B cell (primary cell): Measurements from ENCODE around the gene CACNA2D4. TPM values are rescaled to one million over a fixed set of nuclear protein-coding genes. Genes with fewer than 3 reads are reported as not detected.

ENCODE experiments used
- ATAC-seq: fragments of 200-7000 bp; cut with Tn5 transposase; one replicate; pipeline ENCODE4 v1.10.0; 2021; ENCODE audit warnings: low read depth, mild to moderate bottlenecking, moderate number of reproducible peaks, moderate library complexity
- CTCF ChIA-PET: fragments of 350-600 bp; sonication (Branson Sonifier 250); formaldehyde crosslinking; loops from one replicate; lab custom pipeline; 2021; ENCODE audit warnings: antibody characterized with exemption, inconsistent platforms; lab: Charles Lee
- POLR2A ChIA-PET: fragments of 350-600 bp; sonication (Branson Sonifier 250); formaldehyde crosslinking; loops from one replicate; lab custom pipeline; 2021; ENCODE audit warnings: antibody characterized with exemption; lab: Charles Lee
- DNase-seq: peaks from one replicate; pipeline ENCODE4 v3.0.0; 2013
- H2AFZ ChIP-seq: 2 replicates; pipeline ENCODE4 v1.6.1; 2012; ENCODE audit warnings: mild to moderate bottlenecking, low read depth, low read length; ENCODE audit not compliant: insufficient read depth, poor library complexity, severe bottlenecking
- H3K27ac ChIP-seq, 2 donors: 1 replicate in 1 of 2; 2 replicates in 1 of 2; pipeline ENCODE4 v1.5.1; 2012 to 2013; ENCODE audit warnings: low read length in 2 of 2, mild to moderate bottlenecking in 2 of 2, moderate library complexity in 1 of 2
- H3K27me3 ChIP-seq, 4 experiments: fragments of 200-600 bp in 1 of 4; sonication (generic) in 1 of 4; replicated peaks in 1 of 4; 1 replicate in 2 of 4; 2 replicates in 2 of 4; pipeline versions ENCODE4 v1.6.1 to v1.7.0; 2013 to 2016; ENCODE audit warnings: low read length in 3 of 4, mild to moderate bottlenecking in 2 of 4, mixed read lengths in 1 of 4, moderate library complexity in 1 of 4; ENCODE audit not compliant: insufficient read depth in 4 of 4, control insufficient read depth in 3 of 4; ENCODE audit errors: control extremely low read depth in 1 of 4
- H3K36me3 ChIP-seq, 2 experiments: replicated peaks in 1 of 2; 1 replicate in 1 of 2; 2 replicates in 1 of 2; pipeline versions ENCODE4 v1.6.1 to v1.7.1; 2013; ENCODE audit warnings: low read length in 1 of 2; ENCODE audit not compliant: insufficient read depth in 2 of 2, control insufficient read depth in 1 of 2; ENCODE audit errors: control extremely low read depth in 1 of 2, extremely low read depth in 1 of 2
- H3K4me1 ChIP-seq, 2 donors: fragments of 200-600 bp in 1 of 2; sonication (generic) in 1 of 2; 1 replicate in 1 of 2; 2 replicates in 1 of 2; pipeline versions ENCODE4 v1.5.1 to v1.6.1; 2013 to 2017; ENCODE audit warnings: low read length in 2 of 2; ENCODE audit not compliant: control insufficient read depth in 2 of 2, insufficient read depth in 2 of 2
- H3K4me2 ChIP-seq: replicated peaks from 2 replicates; pipeline ENCODE3; 2012; ENCODE audit warnings: mild to moderate bottlenecking, low read depth, low read length; ENCODE audit not compliant: poor library complexity, severe bottlenecking
- H3K4me3 ChIP-seq, 5 experiments: fragments of 200-600 bp in 1 of 5; sonication (generic) in 1 of 5; 1 replicate in 3 of 5; 2 replicates in 2 of 5; pipeline versions ENCODE4 v1.5.1 to v1.7.0; 2011 to 2016; ENCODE audit warnings: low read length in 4 of 5, mild to moderate bottlenecking in 4 of 5, low read depth in 2 of 5, control low read depth in 1 of 5, moderate library complexity in 1 of 5; ENCODE audit not compliant: insufficient read depth in 1 of 5; ENCODE audit errors: control extremely low read depth in 1 of 5, extremely low read depth in 1 of 5
- H3K79me2 ChIP-seq: fragments of 200-600 bp; sonication (generic); one replicate; pipeline ENCODE4 v1.6.0; 2016; ENCODE audit warnings: low read length; ENCODE audit not compliant: control insufficient read depth, insufficient read depth
- H3K9ac ChIP-seq: fragments of 200-600 bp; sonication (generic); 2 replicates; pipeline ENCODE4 v1.6.1; 2017; ENCODE audit warnings: mild to moderate bottlenecking, low read length, moderate library complexity
- H3K9me3 ChIP-seq, 3 donors: one replicate each; pipeline versions ENCODE4 v1.6.1 to v1.7.1; 2013; ENCODE audit warnings: low read length in 2 of 3; ENCODE audit not compliant: control insufficient read depth in 2 of 3, insufficient read depth in 1 of 3; ENCODE audit errors: control extremely low read depth in 1 of 3
- H4K20me1 ChIP-seq: 2 replicates; pipeline ENCODE4 v1.6.0; 2012; ENCODE audit warnings: mild to moderate bottlenecking, low read length; ENCODE audit not compliant: insufficient read depth, control insufficient read depth, poor library complexity, severe bottlenecking
- H3K27ac Mint-ChIP-seq: one replicate; pipeline ENCODE4 v1.8.0; 2021; ENCODE audit warnings: mixed read lengths
- H3K27me3 Mint-ChIP-seq: one replicate; pipeline ENCODE4 v1.8.0; 2021; ENCODE audit warnings: mixed read lengths
- H3K4me1 Mint-ChIP-seq: one replicate; pipeline ENCODE4 v1.8.0; 2021; ENCODE audit warnings: mixed read lengths
- H3K4me3 Mint-ChIP-seq: one replicate; pipeline ENCODE4 v1.8.0; 2021; ENCODE audit warnings: mixed read lengths
- H3K9me3 Mint-ChIP-seq: one replicate; pipeline ENCODE4 v1.8.0; 2022; ENCODE audit warnings: mixed read lengths; ENCODE audit not compliant: insufficient read depth
- CTCF ChIP-seq: fragments of 200-600 bp; IDR thresholded peaks from one replicate; pipeline ENCODE4 v1.8.0; 2022; ENCODE audit warnings: antibody characterized with exemption, mild to moderate bottlenecking
- EZH2 ChIP-seq: IDR thresholded peaks from 2 replicates; pipeline ENCODE4 v1.6.1; 2012; ENCODE audit warnings: borderline replicate concordance, low read depth, mild to moderate bottlenecking, moderate library complexity, low read length; ENCODE audit not compliant: insufficient read depth, poor library complexity, severe bottlenecking
- WGBS: methylation state at CpG from one replicate; pipeline ENCODE4 v1.1.5; 2013; ENCODE audit warnings: missing lambda C conversion rate; ENCODE audit not compliant: insufficient coverage; 5-methylcytosine and 5-hydroxymethylcytosine counted together
- intact Hi-C: fragments of 100-400 bp; cut with micrococcal nuclease; formaldehyde crosslinking; loops from one replicate; pipeline ENCODE4 v1.10.0; 2022
- polyA plus RNA-seq: library from polyadenylated mRNA; depleted of rRNA; stranded (reverse); fragments of >200 nt; gene quantifications from 2 replicates; pipeline ENCODE4 v1.2.3, GENCODE V29; 2012
- total RNA-seq, 2 donors: library from RNA; stranded (reverse); fragments of 120-200 nt in 1 of 2; gene quantifications; 1 replicate in 1 of 2; 2 replicates in 1 of 2; pipeline versions ENCODE4 v1.2.3 to v1.2.4, GENCODE V29; 2013 to 2022

CACNA2D4 gene
- total and polyA plus RNA-seq, 2 donors (not counting 1 experiment from before 2014, with no cell fraction given) = 6.0 to 7.4 TPM

GRCh38 chr12:1776170-1776921 lies 142.1 kb downstream of the CACNA2D4 start:
- Histone ChIP-seq H3K4me1 (no peaks in the 10 kb centered on the region), H3K9ac (no peak overlapping the region), H2AFZ (no peak overlapping the region), H3K27ac (no peak overlapping the region), H3K4me3 (no peak overlapping the region), H3K36me3 (peaks cover 10 to 38% of the 10 kb centered on the region in 2 experiments), H4K20me1 (no peaks in the 10 kb centered on the region), H3K9me3 (no peaks in the 10 kb centered on the region), H3K27me3 (no peaks in the 10 kb centered on the region), H3K4me2 (no peak overlapping the region), H3K79me2 (no peaks in the 10 kb centered on the region)
- POLR2A ChIA-PET = no interaction called here
- CTCF ChIA-PET = interaction anchor here (1.4 to 2.8 kb wide), 3 partner anchors 12 to 123 kb away, joined by 3 to 13 read pairs (median 4); no protein-coding TSS in a partner anchor
- TF ChIP-seq EZH2 = no peak
- TF ChIP-seq CTCF = no peak
- DNase-seq (no peak), ATAC-seq (no peak)
- Mint-ChIP-seq H3K27me3 (no peaks in the 10 kb centered on the region), H3K9me3 (no peaks in the 10 kb centered on the region), H3K4me1 (no peaks in the 10 kb centered on the region), H3K27ac (no peak overlapping the region), H3K4me3 (no peak overlapping the region)
- intact Hi-C loops = loop anchor here (5.0 kb wide), 1 partner anchor 84 kb away; the partner anchor contains the start of gene ADIPOR2
- 90% methylated on average over 2 of the region's 4 CpGs for WGBS
